Activated CD8-positive, alpha-beta T cell treated with anti-CD3 and anti-CD28 coated beads for 36 hours (primary cell): Measurements from ENCODE around the gene SLC35G6. TPM values are rescaled to one million over a fixed set of nuclear protein-coding genes. Genes with fewer than 3 reads are reported as not detected.
A peak's percentile ranks its signal among the peaks of the same experiment; 100 is the strongest.

Experiments
- ATAC-seq: fragments of 200-7000 bp; cut with Tn5 transposase; one replicate; pipeline ENCODE4 v1.10.0; 2021; ENCODE audit warnings: mild to moderate bottlenecking, moderate library complexity
- CTCF ChIA-PET: fragments of 350-600 bp; sonication (Branson Sonifier 250); formaldehyde crosslinking; loops from one replicate; lab custom pipeline; 2021; ENCODE audit warnings: antibody characterized with exemption; lab: Charles Lee
- POLR2A ChIA-PET: fragments of 350-600 bp; sonication (Branson Sonifier 250); formaldehyde crosslinking; loops from one replicate; lab custom pipeline; 2021; ENCODE audit warnings: antibody characterized with exemption; lab: Charles Lee
- DNase-seq: peaks from one replicate; pipeline ENCODE4 v3.0.0-alpha.2; 2020
- H3K27ac Mint-ChIP-seq: one replicate; pipeline ENCODE4 v1.8.0; 2021; ENCODE audit warnings: mild to moderate bottlenecking, mixed read lengths
- H3K27me3 Mint-ChIP-seq: one replicate; pipeline ENCODE4 v1.8.0; 2021; ENCODE audit warnings: mixed read lengths
- H3K36me3 Mint-ChIP-seq: one replicate; pipeline ENCODE4 v1.8.0; 2021; ENCODE audit warnings: low read depth, mixed read lengths
- H3K4me1 Mint-ChIP-seq: one replicate; pipeline ENCODE4 v1.8.0; 2021; ENCODE audit warnings: low read depth, mixed read lengths
- H3K4me3 Mint-ChIP-seq: one replicate; pipeline ENCODE4 v1.8.0; 2021; ENCODE audit warnings: mild to moderate bottlenecking, moderate library complexity, mixed read lengths
- H3K9me3 Mint-ChIP-seq: one replicate; pipeline ENCODE4 v1.8.0; 2021; ENCODE audit warnings: mixed read lengths
- CTCF ChIP-seq: fragments of 200-600 bp; IDR thresholded peaks from one replicate; pipeline ENCODE4 v1.8.0; 2022; ENCODE audit warnings: antibody characterized with exemption, mild to moderate bottlenecking
- intact Hi-C: fragments of 100-400 bp; cut with micrococcal nuclease; formaldehyde crosslinking; loops from one replicate; pipeline ENCODE4 v1.10.0; 2022
- total RNA-seq, 2 experiments: library from RNA; stranded (reverse); gene quantifications; one replicate each; pipeline ENCODE4 v1.2.3, GENCODE V29; 2021

Gene SLC35G6
- total RNA-seq, 2 experiments from 2014 or later = not detected

- POLR2A ChIA-PET = interaction anchor here (1.0 to 8.1 kb wide), 10 partner anchors 7 to 100 kb away, joined by 3 to 122 read pairs (median 9); partner anchors contain the start of genes FGF11 and TMEM102
- H3K9me3 Mint-ChIP-seq = no peaks in the 10 kb centered on the region
- H3K27ac Mint-ChIP-seq = peak overlapping the region; percentile 93
- intact Hi-C loops = no loop called here
- DNase-seq = peak; percentile 70
- no peaks in the 10 kb centered on the region for H3K27me3 Mint-ChIP-seq
- CTCF ChIA-PET = interaction anchor here (0.8 to 6.6 kb wide), 5 partner anchors 37 to 155 kb away, joined by 3 to 49 read pairs (median 5); partner anchors contain the start of gene TMEM102
- no peak for TF ChIP-seq CTCF
- H3K4me1 Mint-ChIP-seq = peaks cover 59% of the 10 kb centered on the region
- peak; percentile 12 for ATAC-seq
- H3K4me3 Mint-ChIP-seq = peak overlapping the region; percentile 96
- peaks cover 20% of the 10 kb centered on the region for H3K36me3 Mint-ChIP-seq
These were observed 3.6 kb upstream of the SLC35G6 start for GRCh38 chr17:7477392-7478275.

- intact Hi-C loops = no loop called here
- DNase-seq (peak; percentile 79), ATAC-seq (peak; percentile 35)
- peak overlapping the region; percentile 93 for H3K27ac Mint-ChIP-seq
- ChIA-PET POLR2A (interaction anchor here (0.7 to 8.1 kb wide), 14 partner anchors 7 to 149 kb away, joined by 3 to 122 read pairs (median 6); partner anchors contain the start of genes FGF11, NEURL4 and TMEM102), CTCF (interaction anchor here (1.2 to 6.6 kb wide), 4 partner anchors 36 to 82 kb away, joined by 3 to 49 read pairs (median 6); partner anchors contain the start of gene TMEM102)
- H3K27me3 Mint-ChIP-seq = no peaks in the 10 kb centered on the region
- H3K4me3 Mint-ChIP-seq = peak overlapping the region; percentile 96
- H3K36me3 Mint-ChIP-seq = peaks cover 20% of the 10 kb centered on the region
- no peak for TF ChIP-seq CTCF
- no peaks in the 10 kb centered on the region for H3K9me3 Mint-ChIP-seq
- H3K4me1 Mint-ChIP-seq = peaks cover 62% of the 10 kb centered on the region
These were observed 2.7 kb upstream of the SLC35G6 start for GRCh38 chr17:7478276-7479212.

- H3K36me3 Mint-ChIP-seq = peaks cover 20% of the 10 kb centered on the region
- peak within 1 kb of the TSS; percentile 96 for H3K4me3 Mint-ChIP-seq
- peak; percentile 63 for DNase-seq
- H3K27ac Mint-ChIP-seq = peak within 1 kb of the TSS; percentile 95
- no peak for TF ChIP-seq CTCF
- ChIA-PET CTCF (interaction anchor here (1.0 to 6.6 kb wide), 4 partner anchors 35 to 124 kb away, joined by 3 to 49 read pairs (median 3); partner anchors contain the start of gene TMEM102), POLR2A (interaction anchor here (0.7 to 8.1 kb wide), 11 partner anchors 8 to 150 kb away, joined by 3 to 122 read pairs (median 6); partner anchors contain the start of genes NEURL4 and TMEM102)
- H3K27me3 Mint-ChIP-seq = no peaks in the 10 kb centered on the region
- H3K9me3 Mint-ChIP-seq = no peaks in the 10 kb centered on the region
- peaks cover 60% of the 10 kb centered on the region for H3K4me1 Mint-ChIP-seq
- peak; percentile 5 for ATAC-seq
- intact Hi-C loops = loop anchor here (5.0 to 10.0 kb wide), 2 partner anchors 42 to 125 kb away; partner anchors contain the start of genes FGF11, KCTD11, TMEM102 and TMEM95
These were observed 1.8 kb upstream of the SLC35G6 start, which contains the start of gene ZBTB4 for GRCh38 chr17:7479213-7480088. ZBTB4 (minus strand) TSS chr17:7479631; CDS start chr17:7466801, 12,830 bp downstream.

GRCh38 chr17:7480089-7480384 is 1.2 kb upstream of the SLC35G6 start:
- peak overlapping the region; percentile 95 for H3K27ac Mint-ChIP-seq
- POLR2A ChIA-PET = interaction anchor here (0.7 to 8.1 kb wide), 7 partner anchors 9 to 95 kb away, joined by 4 to 122 read pairs (median 10); partner anchors contain the start of gene TMEM102

More at GRCh38 chr17:7480089-7480384, 1.2 kb upstream of the SLC35G6 start:
- Mint-ChIP-seq H3K4me3 (peak overlapping the region; percentile 90), H3K4me1 (peaks cover 62% of the 10 kb centered on the region), H3K27me3 (no peaks in the 10 kb centered on the region), H3K9me3 (no peaks in the 10 kb centered on the region), H3K36me3 (peaks cover 26% of the 10 kb centered on the region)
- DNase-seq = no peak
- no peak for TF ChIP-seq CTCF
- intact Hi-C loops = loop anchor here (5.0 to 10.0 kb wide), 2 partner anchors 43 to 125 kb away; partner anchors contain the start of genes FGF11, KCTD11, TMEM102 and TMEM95
- CTCF ChIA-PET = interaction anchor here (1.0 to 6.6 kb wide), 4 partner anchors 34 to 124 kb away, joined by 3 to 49 read pairs (median 3); partner anchors contain the start of gene TMEM102
- no peak for ATAC-seq
